ENCODE measurements around the gene ZNF530.
A peak's percentile ranks its signal among the peaks of the same experiment; 100 is the strongest.

ZNF530 gene

DNA sequence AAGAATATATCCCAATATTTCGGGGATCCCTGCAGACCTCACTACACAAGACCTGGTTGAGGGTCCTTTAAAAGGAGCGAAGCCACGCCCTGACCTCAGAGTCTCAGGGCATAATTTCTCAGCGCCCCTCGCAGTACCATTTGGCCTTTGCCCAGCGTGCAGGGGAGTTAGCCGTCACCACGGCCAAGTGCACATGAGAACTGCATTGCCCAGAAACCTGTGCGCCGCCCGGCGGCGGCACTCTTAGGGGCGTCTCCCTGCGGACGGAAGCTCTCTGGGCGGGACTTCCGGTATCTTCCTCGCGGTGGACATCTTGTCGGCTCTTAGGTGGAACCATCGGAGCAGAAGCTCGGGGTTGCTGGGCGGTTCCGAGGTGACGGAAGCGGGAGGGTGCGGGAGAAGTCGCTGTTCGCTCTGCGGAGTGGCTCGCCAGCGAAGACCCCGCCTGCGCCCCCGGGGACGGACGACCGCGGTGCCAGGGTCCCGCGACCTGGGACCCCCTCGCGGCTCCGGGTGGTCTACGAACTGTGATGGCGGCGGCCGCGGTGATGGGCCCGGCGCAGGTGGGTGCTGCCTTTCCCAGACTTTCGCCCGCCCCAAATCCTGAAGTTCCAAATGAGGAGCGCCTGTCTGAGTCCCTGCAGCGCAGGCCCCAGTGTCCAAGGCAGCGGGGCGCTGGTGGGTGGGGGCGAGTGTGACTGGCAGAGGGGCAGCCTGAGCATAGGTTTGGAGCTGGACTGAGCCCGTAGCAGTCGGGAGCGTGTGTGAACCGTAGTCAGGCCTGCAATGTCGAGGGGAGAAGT is 14.5 kb downstream of the ZNF530 start, which contains the start of gene ZNF134:
Gene ZNF134, plus strand, starts transcription at position 302 of the 803 bp plus-strand sequence. CDS start 5,227 bp downstream, outside the sequence.
- peak; percentile 79 to 88 for DNase-seq (ENCODE audit: low read depth in 2 of 2)

DNA sequence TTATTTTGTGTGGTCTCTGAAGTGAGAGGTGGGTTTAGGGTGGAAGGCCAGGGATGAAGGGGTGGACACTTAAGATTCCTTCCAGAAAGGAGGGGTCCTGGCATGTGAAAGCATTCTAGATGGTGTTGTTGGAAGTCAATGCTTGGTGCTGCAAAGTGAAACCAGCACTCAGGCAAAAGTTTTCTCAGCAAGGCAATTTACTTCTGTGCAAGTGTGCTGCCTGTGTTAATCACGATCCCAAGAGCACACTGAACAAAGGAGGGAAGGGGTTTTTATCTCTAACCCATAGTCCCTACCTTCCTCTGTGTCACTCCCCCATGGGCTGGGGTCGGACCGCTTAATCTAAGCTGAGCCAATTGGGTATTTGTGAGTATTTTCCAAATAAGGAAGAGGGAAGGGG is 15.7 kb downstream of the ZNF530 start:
- no peak for DNase-seq (ENCODE audit: low read depth in 2 of 2)

DNA sequence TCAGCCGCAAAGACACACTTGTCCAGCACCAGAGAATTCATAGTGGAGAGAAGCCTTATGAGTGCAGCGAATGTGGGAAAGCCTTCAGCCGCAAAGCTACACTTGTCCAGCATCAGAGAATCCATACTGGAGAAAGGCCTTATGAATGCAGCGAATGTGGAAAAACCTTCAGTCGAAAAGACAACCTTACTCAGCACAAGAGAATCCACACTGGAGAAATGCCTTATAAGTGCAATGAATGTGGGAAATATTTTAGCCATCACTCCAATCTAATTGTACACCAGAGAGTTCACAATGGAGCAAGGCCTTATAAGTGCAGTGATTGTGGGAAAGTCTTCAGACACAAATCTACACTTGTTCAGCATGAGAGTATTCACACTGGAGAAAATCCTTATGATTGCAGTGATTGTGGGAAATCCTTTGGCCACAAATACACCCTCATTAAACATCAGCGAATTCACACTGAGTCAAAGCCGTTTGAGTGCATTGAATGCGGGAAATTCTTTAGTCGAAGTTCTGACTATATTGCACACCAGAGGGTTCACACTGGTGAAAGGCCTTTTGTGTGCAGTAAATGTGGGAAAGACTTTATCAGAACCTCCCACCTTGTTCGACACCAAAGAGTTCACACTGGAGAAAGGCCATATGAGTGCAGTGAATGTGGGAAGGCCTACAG is 21.1 kb downstream of the ZNF530 start:
- no peak for DNase-seq (ENCODE audit: low read depth in 2 of 2)

DNA sequence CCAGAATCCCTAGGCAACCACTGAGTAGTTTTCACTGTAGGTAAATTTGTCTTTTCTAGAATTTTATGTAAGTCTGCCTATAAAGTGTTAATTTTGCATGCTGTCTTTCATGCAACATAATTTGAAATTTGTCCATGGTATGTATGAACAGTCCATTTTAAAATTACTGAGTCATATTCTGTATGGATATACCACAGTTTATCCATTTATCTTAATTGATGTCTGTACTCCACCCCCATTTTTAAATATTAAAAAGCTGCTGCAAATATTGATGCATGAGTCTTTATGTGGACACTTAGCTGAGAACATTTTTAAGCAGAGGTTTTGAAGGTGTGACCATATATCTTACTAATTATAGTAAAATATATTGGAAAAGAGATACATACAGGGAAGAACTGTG is 23.4 kb downstream of the ZNF530 start:
- DNase-seq (ENCODE audit: low read depth in 2 of 2): no peak

DNA sequence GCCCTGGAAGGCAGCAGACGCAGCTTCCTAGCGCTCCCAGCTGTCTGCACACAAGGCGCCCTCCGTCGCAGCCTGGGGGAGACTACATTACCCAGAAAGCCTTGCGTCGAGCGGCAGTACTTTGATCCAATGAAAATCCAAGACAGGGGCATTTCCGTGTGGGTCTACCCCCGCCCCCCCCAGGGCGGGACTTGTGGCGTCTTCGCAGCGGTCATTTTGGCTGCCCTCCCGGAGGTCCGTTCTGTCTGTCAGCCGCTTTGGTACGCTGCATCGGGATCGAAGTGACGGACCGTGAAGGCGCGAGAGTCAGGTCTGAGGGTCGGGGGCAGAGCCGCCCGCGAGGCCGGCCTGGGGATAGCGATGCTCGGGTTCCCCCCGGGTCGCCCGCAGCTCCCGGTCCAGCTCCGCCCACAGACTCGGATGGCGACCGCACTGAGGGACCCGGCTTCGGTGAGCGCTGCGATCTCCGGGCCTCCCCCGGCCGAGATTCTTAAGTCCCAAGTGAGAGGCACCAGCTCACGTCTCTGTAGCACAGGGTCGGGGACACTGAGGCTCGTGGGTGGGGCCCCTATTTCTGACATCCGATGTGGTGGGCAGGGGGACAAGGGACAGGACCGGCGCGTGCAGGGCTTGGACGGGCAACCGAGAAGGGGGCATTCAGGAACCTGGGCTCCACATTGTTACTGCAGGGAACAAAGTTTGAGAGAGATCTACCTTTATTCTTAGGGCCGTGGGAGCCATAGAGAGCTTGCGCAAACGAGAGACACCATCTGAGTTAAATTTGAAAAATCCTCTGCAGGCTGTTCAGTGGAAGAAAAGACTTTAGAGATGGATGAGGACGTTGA is 33.5 kb downstream of the ZNF530 start, which contains the start of gene ZNF211:
Gene ZNF211, plus strand, starts transcription at position 182 of the 845 bp plus-strand sequence. Its CDS starts 179 bp downstream, at position 361.
- peak; percentile 80 to 82 for DNase-seq (ENCODE audit: low read depth in 2 of 2)

DNA sequence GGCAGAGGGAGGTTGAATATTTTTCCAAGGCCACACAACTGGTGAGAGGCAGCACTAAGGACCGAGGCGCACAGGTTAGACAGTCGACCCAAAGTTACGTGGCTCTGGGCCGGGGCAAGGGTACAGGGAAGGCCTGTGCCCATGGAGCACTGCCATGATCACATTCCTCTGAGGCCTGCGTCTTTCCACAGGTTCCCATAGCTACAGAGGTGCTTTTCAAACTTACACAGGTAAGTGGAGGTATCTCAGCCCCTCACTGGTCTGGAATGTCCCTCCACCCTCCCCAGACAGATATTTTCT is 34.1 kb downstream of the ZNF530 start:
- no peak for DNase-seq (ENCODE audit: low read depth in 2 of 2)

DNA sequence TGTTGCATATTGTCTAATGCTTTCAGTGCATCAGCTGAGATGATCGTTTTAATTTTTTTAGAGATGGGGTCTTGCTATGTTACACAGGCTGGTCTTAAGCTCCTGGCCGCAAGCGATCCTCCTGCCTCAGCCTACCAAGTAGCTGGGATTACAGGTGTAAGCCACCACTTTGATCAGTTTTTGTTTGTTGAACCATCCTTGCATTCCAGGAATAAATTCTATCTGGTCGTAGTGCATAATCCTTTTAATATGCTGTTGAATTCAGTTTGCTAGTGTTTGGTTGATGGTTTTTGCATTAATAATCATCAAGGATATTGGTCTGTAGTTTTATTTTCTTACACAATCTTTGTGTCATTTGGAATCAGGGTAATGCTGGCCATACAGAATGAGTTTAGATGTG is 37.7 kb downstream of the ZNF530 start:
- no peak for DNase-seq (ENCODE audit: low read depth in 2 of 2)

DNA sequence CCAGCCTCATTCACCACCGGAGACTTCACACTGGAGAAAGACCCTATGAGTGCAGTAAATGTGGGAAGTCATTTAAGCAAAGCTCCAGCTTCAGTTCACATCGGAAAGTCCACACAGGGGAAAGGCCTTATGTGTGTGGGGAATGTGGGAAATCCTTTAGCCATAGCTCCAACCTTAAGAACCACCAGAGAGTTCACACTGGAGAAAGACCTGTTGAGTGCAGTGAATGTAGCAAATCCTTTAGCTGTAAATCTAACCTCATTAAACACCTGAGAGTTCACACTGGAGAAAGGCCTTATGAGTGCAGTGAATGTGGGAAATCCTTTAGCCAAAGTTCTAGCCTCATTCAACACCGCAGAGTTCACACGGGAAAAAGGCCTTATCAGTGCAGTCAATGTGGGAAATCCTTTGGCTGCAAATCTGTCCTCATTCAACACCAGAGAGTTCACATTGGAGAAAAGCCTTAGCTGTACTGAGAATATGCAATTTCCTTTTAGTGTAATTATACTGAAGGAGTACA is 42.1 kb downstream of the ZNF530 start:
- DNase-seq (ENCODE audit: low read depth in 2 of 2): no peak

DNA sequence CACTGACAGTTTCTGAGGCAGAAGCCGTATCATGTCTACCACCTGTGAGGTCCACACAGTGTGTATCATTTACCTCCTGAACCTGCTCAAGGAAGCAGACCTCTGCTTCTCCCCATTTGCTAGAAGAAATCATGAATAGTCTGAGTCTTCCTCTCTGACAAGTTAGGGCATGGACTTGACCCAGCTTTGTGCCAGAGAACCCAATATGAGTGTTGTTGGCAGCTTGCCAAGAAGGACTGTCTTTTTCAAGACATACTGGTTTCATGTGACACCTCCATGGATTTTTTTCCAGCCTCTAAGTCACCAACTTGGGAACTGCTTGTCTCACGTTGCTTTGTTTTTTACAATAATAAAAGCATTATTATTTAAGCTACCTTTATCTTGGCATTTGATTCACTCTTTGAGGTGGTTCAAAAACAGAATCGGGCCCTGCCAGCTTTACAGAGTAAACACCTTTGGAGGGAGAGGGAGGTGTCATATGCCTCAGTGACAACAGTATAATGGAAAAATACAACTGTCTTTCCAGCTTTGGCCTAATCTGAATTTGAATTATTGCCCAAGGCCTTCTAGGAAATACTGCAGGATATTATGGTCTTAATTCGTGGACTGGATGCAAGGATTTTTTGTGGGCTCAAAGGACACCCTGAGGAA is 42.8 kb downstream of the ZNF530 start:
- no peak for DNase-seq (ENCODE audit: low read depth in 2 of 2)

DNA sequence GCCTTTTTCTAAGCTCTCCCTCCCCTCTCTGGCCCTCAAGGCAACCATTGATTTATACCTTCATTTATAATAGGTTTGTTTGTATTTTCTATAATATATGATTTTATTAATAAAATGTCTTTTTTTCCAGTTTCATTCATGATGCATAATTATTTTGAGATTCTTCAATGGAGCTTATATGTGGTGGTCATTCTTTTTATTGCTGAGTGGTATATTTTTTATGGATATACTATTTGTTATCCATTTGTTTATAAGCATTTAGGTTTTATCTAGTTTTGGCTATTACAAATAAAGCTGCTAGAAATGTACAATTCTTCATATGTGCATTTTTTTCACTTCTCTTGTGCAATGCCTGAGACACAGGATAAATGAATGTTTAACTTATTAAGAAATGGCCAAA is 44.0 kb downstream of the ZNF530 start:
- no peak for DNase-seq (ENCODE audit: low read depth in 2 of 2)

DNA sequence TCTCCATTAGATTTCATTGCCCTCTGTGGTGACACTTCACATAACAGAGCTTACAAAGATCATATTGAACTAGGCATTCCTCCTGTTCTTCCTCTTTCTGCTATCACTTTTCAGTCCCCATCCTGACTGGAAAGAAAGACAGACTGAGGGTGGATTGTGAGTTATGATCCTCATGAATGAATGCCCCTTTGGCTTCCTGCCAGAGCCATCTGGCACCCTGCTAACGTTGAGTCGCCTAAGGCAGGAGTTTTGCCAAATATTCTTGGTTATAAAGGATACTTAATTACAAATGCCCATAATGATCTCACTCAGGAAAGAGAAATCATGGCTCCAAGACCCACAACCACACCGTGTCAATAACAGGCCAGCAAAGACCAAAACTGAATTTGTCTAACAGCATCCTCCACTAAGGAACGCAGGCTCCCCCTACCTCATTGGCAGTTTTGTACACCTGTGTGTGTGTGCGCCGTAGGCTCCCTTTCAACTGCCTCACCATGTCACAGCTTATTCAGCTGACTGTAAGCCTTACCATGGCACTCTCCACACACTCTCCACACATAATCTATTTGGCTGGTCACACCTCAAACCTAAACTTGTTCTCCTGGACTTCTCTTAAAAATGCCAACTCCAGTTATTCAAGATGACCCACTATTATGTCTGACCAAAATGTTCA is 48.8 kb downstream of the ZNF530 start:
- DNase-seq (ENCODE audit: low read depth in 2 of 2): no peak

DNA sequence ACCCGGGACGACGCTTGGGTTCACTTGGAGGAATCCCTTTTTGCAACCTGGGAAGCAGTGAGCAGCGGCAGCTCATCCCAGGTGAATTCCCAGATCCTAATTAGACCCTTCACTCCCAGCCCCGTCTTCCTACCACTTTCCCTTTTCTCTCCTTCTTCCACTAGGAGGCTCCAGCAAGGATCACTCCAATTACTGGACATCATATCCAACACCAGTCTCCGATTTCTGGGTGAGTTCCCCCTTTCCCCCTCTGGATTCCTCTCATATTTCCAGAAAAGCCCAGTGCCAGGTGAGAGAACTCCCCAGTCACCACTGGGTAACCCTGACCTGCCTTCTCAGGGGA is 51.9 kb downstream of the ZNF530 start:
- DNase-seq (ENCODE audit: low read depth in 2 of 2): no peak

DNA sequence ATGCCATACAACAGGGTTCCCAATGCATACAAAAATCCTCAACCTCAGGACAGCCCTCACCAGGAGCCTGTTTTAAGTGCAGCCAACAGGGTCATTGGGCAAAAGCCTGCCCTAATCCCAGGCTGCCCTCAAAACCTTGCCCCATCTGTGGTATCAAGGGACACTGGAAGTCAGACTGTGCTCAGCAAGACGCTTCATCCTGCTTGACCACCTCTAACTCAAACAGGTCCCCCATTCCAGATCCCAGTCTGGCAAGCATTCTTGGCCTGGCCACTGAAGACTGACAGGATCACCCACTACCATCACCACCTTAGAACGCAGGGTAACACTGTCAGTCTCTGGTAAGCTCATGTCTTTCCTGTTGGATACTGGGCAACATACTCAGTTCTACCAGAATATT is 54.0 kb downstream of the ZNF530 start:
- no peak for DNase-seq (ENCODE audit: low read depth in 2 of 2)

DNA sequence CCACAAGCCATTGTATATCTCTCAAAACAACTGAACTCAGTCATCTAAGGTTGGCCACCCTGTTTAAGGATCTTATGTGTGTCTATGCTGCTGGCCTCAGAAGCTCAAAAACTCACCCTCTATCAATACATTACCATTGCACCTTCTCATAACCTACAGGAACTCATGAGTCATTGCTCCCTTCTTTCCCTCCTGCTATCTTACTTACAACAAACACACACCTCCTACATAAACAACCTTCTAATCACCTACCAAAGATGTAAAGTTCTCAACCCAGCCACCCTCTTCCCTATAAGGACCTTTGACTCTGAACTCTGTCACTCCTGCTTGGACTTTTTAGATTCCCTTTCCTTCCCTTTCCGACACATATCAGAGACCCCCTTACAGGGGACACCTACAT is 55.8 kb downstream of the ZNF530 start:
- DNase-seq (ENCODE audit: low read depth in 2 of 2): no peak

DNA sequence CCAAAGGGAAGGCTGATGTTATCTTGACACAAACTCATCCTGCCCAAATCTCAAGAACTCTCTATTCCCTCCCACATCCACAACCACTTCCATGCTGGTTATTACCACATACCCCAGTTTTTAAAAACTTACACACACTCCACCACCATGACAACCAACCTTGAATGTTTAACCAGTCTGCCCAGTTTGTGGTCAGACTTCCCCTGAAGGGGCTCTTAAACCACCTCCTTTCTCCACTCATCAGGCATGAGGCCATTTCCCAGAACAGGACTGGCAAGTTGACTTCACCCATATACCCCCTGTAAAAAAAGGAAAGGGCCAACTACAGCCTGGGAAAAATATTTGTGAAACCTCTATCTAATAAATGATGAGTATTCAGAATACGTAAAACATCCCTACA is 56.7 kb downstream of the ZNF530 start:
- no peak for DNase-seq (ENCODE audit: low read depth in 2 of 2)
